C1 segment of cervical spinal cord (tissue), 14 donors: ENCODE measurements around the gene ALG1.
"Not testable (repeated sequence)": the region's sequence is repeated elsewhere in the genome, so short reads cannot be mapped to it uniquely, and the experiment has no call there.

ENCODE experiments used
- DNase-seq, 14 donors: peaks; one replicate each; lab custom pipeline; 2025; lab: John Stamatoyannopoulos, UW

ALG1 gene

GRCh38 chr16:5072334-5073278 is 963 bp downstream of the ALG1 start:
- DNase-seq = peak in 1 of 14 donors; percentile 25

- DNase-seq = no peak
Measured at GRCh38 chr16:5073279-5073629, 1.6 kb downstream of the ALG1 start.

- not testable (repeated sequence) for DNase-seq
Measured at GRCh38 chr16:5073771-5074170, 2.1 kb downstream of the ALG1 start.

GRCh38 chr16:5075637-5076036 is 4.0 kb downstream of the ALG1 start:
- no peak for DNase-seq

GRCh38 chr16:5077304-5077703 is 5.7 kb downstream of the ALG1 start:
- DNase-seq = no peak

- no peak for DNase-seq
Measured at GRCh38 chr16:5078626-5079025, 7.0 kb downstream of the ALG1 start.

- not testable (repeated sequence) for DNase-seq
Measured at GRCh38 chr16:5080461-5080860, 8.8 kb downstream of the ALG1 start.

- not testable (repeated sequence) for DNase-seq
Measured at GRCh38 chr16:5080996-5081395, 9.4 kb downstream of the ALG1 start.

- not testable (repeated sequence) for DNase-seq
Measured at GRCh38 chr16:5083646-5084045, 12.0 kb downstream of the ALG1 start.

- DNase-seq = not testable (repeated sequence)
Measured at GRCh38 chr16:5084099-5084731, 12.6 kb downstream of the ALG1 start.

GRCh38 chr16:5084802-5085201 is 13.2 kb downstream of the ALG1 start:
- DNase-seq = peak in 4 of 14 donors; percentile 1 to 17 (median 6)

GRCh38 chr16:5085716-5086115 is 14.1 kb downstream of the ALG1 start:
- DNase-seq = not testable (repeated sequence)

GRCh38 chr16:5088086-5088790 is 16.6 kb downstream of the ALG1 start:
- not testable (repeated sequence) for DNase-seq

GRCh38 chr16:5088936-5089335 is 17.3 kb downstream of the ALG1 start:
- not testable (repeated sequence) for DNase-seq

GRCh38 chr16:5089911-5090555 is 18.4 kb downstream of the ALG1 start:
- not testable (repeated sequence) for DNase-seq

- not testable (repeated sequence) for DNase-seq
Measured at GRCh38 chr16:5090592-5090991, 18.9 kb downstream of the ALG1 start.

GRCh38 chr16:5093081-5093480 is 21.4 kb downstream of the ALG1 start:
- not testable (repeated sequence) for DNase-seq

GRCh38 chr16:5093746-5094145 is 22.1 kb downstream of the ALG1 start:
- not testable (repeated sequence) for DNase-seq

GRCh38 chr16:5095145-5095830 is 23.6 kb downstream of the ALG1 start:
- DNase-seq = not testable (repeated sequence)

- DNase-seq = not testable (repeated sequence)
Measured at GRCh38 chr16:5096437-5097060, 24.9 kb downstream of the ALG1 start.
